HEK293 (cell line): ENCODE results near the gene EPHB1.

Experiments used
- ZFP3 ChIP-seq: fragments of 450-650 bp; formaldehyde crosslinking; IDR thresholded peaks from 2 replicates; pipeline ENCODE4 v1.5.1; 2016; ENCODE audit warnings: low read depth, missing biosample characterization, missing genetic modification characterization
- ZNF391 ChIP-seq: fragments of 450-650 bp; formaldehyde crosslinking; IDR thresholded peaks from 2 replicates; pipeline ENCODE4 v1.5.1; 2016; ENCODE audit warnings: low read depth, missing biosample characterization, missing genetic modification characterization, borderline replicate concordance
- TF ChIP-seq, protein P1 (sequence below): fragments of 450-650 bp; formaldehyde crosslinking; IDR thresholded peaks from 2 replicates; pipeline ENCODE4 v1.5.1; 2016; ENCODE audit warnings: missing biosample characterization, missing genetic modification characterization
- TF ChIP-seq, protein P2 (sequence below): fragments of 450-650 bp; formaldehyde crosslinking; IDR thresholded peaks from 2 replicates; pipeline ENCODE4 v1.5.1; 2016; ENCODE audit warnings: missing biosample characterization, missing genetic modification characterization

DNA sequence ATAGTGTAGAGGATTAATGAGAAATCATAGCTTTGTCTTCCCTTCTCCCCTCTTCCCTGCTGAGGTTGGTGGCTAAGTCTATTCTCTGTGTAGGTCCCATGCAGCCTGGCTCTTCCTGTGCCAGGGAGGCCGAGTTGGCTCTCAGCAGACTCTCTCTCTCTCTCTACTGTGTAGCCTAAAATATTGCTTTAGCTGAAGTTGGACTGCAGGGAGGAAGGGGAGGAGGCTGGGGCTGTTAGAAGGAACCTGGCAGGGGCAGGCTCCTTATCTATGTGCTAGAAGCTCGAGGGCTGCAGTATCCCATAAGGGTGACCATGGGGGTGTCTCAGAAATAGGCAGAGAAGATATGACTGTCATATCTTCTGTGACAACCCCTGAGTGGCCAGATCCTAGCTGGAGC lies 160.8 kb downstream of the EPHB1 start:
- TF ChIP-seq, protein P1, sequence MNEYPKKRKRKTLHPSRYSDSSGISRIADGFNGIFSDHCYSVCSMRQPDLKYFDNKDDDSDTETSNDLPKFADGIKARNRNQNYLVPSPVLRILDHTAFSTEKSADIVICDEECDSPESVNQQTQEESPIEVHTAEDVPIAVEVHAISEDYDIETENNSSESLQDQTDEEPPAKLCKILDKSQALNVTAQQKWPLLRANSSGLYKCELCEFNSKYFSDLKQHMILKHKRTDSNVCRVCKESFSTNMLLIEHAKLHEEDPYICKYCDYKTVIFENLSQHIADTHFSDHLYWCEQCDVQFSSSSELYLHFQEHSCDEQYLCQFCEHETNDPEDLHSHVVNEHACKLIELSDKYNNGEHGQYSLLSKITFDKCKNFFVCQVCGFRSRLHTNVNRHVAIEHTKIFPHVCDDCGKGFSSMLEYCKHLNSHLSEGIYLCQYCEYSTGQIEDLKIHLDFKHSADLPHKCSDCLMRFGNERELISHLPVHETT (tag by site-specific recombination): no peak
- TF ChIP-seq ZFP3 (tag by site-specific recombination) (no peak), ZNF391 (tag by site-specific recombination) (no peak)
- TF ChIP-seq, protein P2, sequence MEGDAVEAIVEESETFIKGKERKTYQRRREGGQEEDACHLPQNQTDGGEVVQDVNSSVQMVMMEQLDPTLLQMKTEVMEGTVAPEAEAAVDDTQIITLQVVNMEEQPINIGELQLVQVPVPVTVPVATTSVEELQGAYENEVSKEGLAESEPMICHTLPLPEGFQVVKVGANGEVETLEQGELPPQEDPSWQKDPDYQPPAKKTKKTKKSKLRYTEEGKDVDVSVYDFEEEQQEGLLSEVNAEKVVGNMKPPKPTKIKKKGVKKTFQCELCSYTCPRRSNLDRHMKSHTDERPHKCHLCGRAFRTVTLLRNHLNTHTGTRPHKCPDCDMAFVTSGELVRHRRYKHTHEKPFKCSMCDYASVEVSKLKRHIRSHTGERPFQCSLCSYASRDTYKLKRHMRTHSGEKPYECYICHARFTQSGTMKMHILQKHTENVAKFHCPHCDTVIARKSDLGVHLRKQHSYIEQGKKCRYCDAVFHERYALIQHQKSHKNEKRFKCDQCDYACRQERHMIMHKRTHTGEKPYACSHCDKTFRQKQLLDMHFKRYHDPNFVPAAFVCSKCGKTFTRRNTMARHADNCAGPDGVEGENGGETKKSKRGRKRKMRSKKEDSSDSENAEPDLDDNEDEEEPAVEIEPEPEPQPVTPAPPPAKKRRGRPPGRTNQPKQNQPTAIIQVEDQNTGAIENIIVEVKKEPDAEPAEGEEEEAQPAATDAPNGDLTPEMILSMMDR: no peak
